ENCODE data around the gene PSMG3. TPM values are rescaled to one million over a fixed set of nuclear protein-coding genes. Genes with fewer than 3 reads are reported as not detected.

The PSMG3 gene
- total RNA-seq, 1 donor from 2014 or later: 31.1 TPM

DNA sequence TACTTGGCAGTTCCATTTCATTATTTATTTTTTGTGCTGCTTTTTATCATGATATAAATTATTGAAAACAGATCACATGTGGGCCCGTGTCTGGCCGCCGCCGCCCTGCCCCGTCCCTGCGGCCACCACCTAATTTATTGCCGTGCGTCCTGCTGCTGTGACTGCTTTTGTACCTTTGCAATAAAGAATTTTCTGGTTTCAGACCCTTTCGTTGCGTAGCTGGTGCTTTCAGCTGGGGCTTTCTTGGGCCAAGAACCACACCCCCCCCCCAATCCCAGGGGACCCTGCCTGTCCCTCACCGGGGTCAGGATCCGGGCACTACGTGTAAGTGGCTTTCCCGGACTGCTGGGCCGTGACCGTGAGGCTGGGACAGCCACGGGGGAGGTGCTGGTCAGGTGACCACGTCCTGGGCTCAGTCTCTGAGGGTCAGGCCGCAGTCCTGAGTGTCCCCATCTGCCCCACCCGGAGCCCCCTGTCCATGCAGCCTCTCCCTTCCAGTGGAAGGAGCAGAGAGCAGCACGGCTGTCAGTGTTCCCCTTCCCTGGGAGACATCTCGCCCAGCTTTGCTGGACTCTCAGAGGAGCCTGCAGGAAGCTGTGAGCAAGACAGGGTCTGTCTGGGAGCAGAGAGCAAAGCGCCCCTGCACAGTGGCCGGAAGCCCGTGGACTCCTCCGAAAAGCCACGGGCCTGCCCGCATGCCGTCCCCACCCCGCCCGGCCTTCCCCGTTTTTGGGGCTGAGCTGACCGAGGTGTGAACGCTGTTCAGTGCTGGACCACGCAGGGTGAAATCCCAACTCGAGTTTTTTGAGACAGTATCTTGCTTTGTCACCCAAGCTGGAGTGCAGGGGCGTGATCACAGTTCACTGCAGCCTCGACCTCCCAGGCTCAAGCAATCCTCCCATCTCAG lies 26.7 kb downstream of the PSMG3 start:
- peaks cover 4% of the 10 kb centered on the region for H3K4me1 Mint-ChIP-seq
- H3K79me2 ChIP-seq (ENCODE audit: low read depth): no peaks in the 10 kb centered on the region
- no peak overlapping the region for H3K4me3 ChIP-seq
- H3K27ac ChIP-seq: no peak overlapping the region
- no peak overlapping the region for H3K4me3 Mint-ChIP-seq
- no peak overlapping the region for H3K4me2 ChIP-seq
- H3F3A ChIP-seq (ENCODE audit: low read depth): no peaks in the 10 kb centered on the region
- H3K9me3 ChIP-seq (ENCODE audit: low read depth): no peaks in the 10 kb centered on the region
- TF ChIP-seq CTCF (IDR thresholded peaks at IDR 0.05) (no peak), EZH2 (IDR thresholded peaks at IDR 0.05) (no peak), EZH2phosphoT487 (IDR thresholded peaks at IDR 0.05) (no peak)
- no peak overlapping the region for H3K9ac ChIP-seq
- H3K27me3 ChIP-seq: no peaks in the 10 kb centered on the region
- H3K27me3 Mint-ChIP-seq (ENCODE audit: insufficient read depth, low read depth): peaks cover 6% of the 10 kb centered on the region
- no peak for DNase-seq (ENCODE audit: low spot score)
- H3K9me3 Mint-ChIP-seq: no peaks in the 10 kb centered on the region
- H3K36me3 Mint-ChIP-seq: no peaks in the 10 kb centered on the region
- H4K20me1 ChIP-seq (ENCODE audit: low read depth): peaks cover under 1% of the 10 kb centered on the region
- H3K27ac Mint-ChIP-seq: no peak overlapping the region
- H3K4me1 ChIP-seq: no peaks in the 10 kb centered on the region
- no peak overlapping the region for H2AFZ ChIP-seq (replicated peaks)
- H3K36me3 ChIP-seq: no peaks in the 10 kb centered on the region

GRCh38 chr7:1542329-1542728 lies 27.5 kb downstream of the PSMG3 start:
- H4K20me1 ChIP-seq (ENCODE audit: low read depth): peaks cover 8% of the 10 kb centered on the region
- H3K36me3 Mint-ChIP-seq: no peaks in the 10 kb centered on the region
- H3K9me3 ChIP-seq (ENCODE audit: low read depth): no peaks in the 10 kb centered on the region
- H2AFZ ChIP-seq (replicated peaks): no peak overlapping the region
- no peak overlapping the region for H3K4me3 Mint-ChIP-seq
- no peaks in the 10 kb centered on the region for H3K79me2 ChIP-seq (ENCODE audit: low read depth)
- H3K9me3 Mint-ChIP-seq: no peaks in the 10 kb centered on the region
- peaks cover 6% of the 10 kb centered on the region for H3K4me1 ChIP-seq
- no peak for TF ChIP-seq CTCF (IDR thresholded peaks at IDR 0.05)
- H3K27me3 Mint-ChIP-seq (ENCODE audit: insufficient read depth, low read depth): peaks cover 8% of the 10 kb centered on the region
- no peaks in the 10 kb centered on the region for H3K27me3 ChIP-seq
- no peak overlapping the region for H3K4me2 ChIP-seq
- peak overlapping the region; percentile 30 for H3K27ac Mint-ChIP-seq
- no peak for DNase-seq (ENCODE audit: low spot score)
- no peak overlapping the region for H3K9ac ChIP-seq
- no peak overlapping the region for H3K27ac ChIP-seq
- H3K36me3 ChIP-seq: no peaks in the 10 kb centered on the region
- peaks cover 8% of the 10 kb centered on the region for H3K4me1 Mint-ChIP-seq
- no peaks in the 10 kb centered on the region for H3F3A ChIP-seq (ENCODE audit: low read depth)
- no peak overlapping the region for H3K4me3 ChIP-seq

GRCh38 chr7:1541431-1542162 lies 28.2 kb downstream of the PSMG3 start:
- Mint-ChIP-seq H3K27me3 (ENCODE audit: insufficient read depth, low read depth) (peaks cover 8% of the 10 kb centered on the region), H3K9me3 (no peaks in the 10 kb centered on the region), H3K27ac (peak overlapping the region; percentile 30), H3K36me3 (no peaks in the 10 kb centered on the region), H3K4me3 (no peak overlapping the region), H3K4me1 (peaks cover 10% of the 10 kb centered on the region)
- H3K4me2 ChIP-seq: no peak overlapping the region
- peaks cover 15% of the 10 kb centered on the region for H4K20me1 ChIP-seq (ENCODE audit: low read depth)
- TF ChIP-seq CTCF (IDR thresholded peaks at IDR 0.05): no peak
- TF ChIP-seq EZH2phosphoT487 (IDR thresholded peaks at IDR 0.05): no peak
- TF ChIP-seq EZH2 (IDR thresholded peaks at IDR 0.05): no peak
- H3K27me3 ChIP-seq: no peaks in the 10 kb centered on the region
- H3K79me2 ChIP-seq (ENCODE audit: low read depth): no peaks in the 10 kb centered on the region
- no peak overlapping the region for H3K4me3 ChIP-seq
- H3K36me3 ChIP-seq: no peaks in the 10 kb centered on the region
- H2AFZ ChIP-seq (replicated peaks): no peak overlapping the region
- no peak overlapping the region for H3K9ac ChIP-seq
- H3K27ac ChIP-seq: no peak overlapping the region
- DNase-seq (ENCODE audit: low spot score): no peak
- no peaks in the 10 kb centered on the region for H3F3A ChIP-seq (ENCODE audit: low read depth)
- H3K9me3 ChIP-seq (ENCODE audit: low read depth): no peaks in the 10 kb centered on the region
- peaks cover 13% of the 10 kb centered on the region for H3K4me1 ChIP-seq

All from neural progenitor cell (in vitro differentiated cells).